HG02798 (cell line): Measurements from ENCODE around the gene MST1R.
"Not testable (repeated sequence)": the region's sequence is repeated elsewhere in the genome, so short reads cannot be mapped to it uniquely, and the experiment has no call there.

Experiments
- ATAC-seq: cut with Tn5 transposase; IDR thresholded peaks from one replicate; pipeline ENCODE4 v1.9.1; 2021; ENCODE audit warnings: mild to moderate bottlenecking; ENCODE audit not compliant: unreplicated experiment, poor library complexity

The MST1R gene

DNA sequence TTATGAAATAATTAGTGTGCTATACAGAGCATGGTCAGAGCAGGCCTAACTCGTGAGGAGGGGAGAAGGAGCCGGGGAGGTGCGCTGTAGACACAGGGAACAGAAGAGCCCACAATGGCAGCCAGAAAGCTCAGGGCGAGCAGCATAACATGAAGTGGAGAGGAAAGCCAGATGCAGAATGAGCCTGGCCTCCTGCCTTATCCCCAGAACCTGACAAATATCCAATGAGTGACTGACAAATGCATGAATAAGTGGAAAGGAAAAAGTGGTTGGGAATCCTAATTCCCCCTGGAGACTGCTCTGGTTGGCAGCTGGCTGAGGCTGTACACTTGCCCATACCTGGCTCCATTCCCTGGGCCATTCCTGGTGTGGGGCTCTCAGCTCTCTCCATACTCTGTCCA is 9.2 kb upstream of the MST1R start:
- ATAC-seq = no peak

DNA sequence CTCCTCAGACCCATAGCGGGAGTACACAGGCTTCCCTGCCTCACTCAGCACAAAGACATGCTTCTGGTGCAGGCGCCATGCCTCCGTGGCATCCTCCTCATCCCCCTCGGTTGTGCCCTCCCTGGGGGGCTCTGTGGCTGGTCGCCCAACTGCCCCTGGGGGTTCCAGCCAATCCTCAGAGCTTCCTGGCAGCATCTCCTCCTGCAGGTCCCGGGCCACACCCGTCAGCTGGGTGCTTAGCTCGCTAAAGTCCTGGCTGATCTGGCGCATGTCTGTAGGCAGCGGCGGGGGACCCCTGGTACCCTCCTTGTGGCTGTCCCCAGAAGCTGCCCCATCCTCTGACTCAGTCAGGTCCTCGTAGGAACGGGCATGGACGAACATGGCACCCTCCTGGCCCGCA is 7.9 kb upstream of the MST1R start:
- no peak for ATAC-seq

- ATAC-seq = no peak
Measured at GRCh38 chr3:49911124-49911420, 7.4 kb upstream of the MST1R start.

DNA sequence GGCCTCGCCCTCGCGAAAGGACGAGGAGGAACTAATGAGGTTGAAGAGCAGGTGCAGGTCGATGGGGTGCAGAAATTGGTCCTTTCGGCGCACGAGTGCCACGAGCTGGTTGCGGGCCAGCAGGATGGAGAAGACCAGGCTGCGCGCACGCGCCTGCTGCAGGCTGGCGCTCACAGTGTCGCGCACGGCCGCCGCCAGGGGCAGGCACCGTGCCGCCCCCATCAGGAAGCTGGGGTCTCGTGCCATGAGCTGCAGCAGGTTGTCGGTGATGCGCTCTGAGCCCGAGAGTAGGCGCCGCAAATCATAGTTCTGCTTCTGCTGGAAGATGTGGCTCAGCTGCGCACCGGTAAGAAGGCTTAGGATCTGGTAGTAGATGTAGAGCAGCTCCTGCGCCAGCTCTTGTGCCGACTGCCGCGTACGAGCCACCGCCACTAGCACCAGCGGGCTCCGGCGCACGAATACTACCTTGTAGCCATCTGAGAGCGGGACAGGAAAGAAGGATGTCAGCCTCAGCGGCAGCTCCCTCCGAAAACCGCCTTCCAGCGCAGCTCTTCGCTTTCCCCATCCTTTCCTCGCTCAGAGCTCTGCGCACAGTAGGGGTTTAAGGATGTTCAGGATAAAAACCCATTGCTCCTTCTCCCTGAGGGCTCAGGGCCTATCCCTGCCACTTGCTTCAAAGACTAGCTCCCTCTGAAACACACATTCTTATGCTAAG is 6.9 kb upstream of the MST1R start:
- no peak for ATAC-seq

DNA sequence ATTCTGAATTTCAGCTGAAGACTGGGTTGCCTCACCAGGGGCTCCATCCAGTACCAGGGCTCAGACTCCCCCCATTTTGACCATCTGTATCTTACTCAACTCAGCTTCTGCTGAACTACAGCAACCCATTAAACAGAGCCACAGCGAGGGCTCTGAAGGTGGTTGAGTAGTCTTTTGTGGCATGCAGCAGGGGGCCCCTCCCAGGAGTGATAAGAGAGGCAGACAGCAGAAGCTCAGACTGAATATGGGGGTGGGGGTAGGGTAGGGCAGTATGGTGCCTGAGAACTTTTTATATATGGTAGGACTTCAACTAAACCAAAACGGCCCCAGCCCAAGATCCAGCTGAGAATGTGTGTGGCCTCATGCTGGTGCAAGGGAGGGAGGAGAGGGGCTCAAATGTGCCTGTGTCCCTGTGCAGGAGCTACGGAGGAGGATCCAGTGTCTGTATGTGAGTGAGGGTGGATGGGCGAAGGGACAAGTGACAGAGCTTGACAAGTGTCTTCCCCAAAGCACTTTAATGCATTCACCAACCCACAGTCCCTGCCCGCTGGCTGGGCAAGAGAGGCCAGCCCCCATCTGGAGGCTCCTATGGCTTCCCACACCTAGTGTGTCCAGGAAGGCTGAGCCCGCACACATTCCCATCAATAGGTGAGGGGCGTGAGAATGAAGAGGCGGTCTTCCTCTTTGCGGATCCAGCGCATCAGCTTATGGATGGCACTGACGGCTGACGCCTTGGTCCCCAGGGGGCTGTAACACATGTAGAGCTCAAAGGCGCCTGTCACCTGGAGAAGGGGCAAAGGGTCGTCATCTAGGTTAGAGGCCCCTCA is 4.9 kb upstream of the MST1R start:
- ATAC-seq = no peak

- ATAC-seq = no peak
Measured at GRCh38 chr3:49906073-49906743, 2.5 kb upstream of the MST1R start.

- not testable (repeated sequence) for ATAC-seq
Measured at GRCh38 chr3:49904448-49904847, 775 bp upstream of the MST1R start.

- no peak for ATAC-seq
Measured at GRCh38 chr3:49902511-49903345, 945 bp downstream of the MST1R start.

DNA sequence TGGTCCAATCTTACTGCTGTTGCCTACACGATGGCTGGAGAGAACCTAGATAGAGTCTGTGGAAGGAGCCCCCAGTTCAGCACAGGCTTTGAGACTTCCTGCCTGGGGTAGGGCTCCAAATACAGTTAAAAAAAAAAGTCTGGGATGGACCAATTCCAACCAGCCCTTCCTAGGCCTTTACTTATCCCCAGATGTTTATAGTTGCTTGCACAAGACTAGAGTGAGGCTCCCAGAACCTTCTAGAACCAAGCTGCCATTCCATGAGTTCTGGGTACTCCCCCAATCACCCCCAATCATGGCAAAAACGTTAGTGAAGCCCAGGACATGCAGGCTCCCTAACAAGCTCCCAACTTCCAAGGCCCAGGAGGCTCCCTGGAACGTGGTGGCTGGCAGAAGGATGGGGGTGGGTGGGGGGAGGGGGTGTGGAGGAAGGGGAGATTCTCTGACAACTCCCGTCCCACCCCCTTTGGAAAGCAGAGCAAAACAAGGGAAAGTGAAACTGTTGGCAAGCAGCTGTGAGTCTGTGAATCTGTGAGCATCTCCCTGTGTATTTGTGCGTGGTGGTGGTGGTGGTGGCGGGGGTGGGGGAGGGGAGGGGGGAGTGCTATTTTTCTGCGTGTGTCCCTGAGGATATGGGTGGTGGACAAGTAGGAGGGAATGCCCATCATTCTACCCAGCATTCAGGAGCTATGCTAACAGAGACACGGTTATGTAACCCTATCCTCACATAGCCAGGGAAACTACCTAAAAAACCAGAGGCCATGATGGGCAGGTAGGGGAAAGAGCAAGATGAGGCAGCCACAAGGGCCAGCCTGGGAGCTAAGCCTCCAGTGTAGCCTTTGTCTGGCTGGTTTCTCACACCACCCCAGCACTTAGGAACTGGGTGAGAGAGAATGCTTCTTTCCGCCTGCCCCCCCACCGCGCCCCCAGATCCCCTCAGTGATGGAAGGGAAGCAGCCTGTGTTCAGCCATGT is 2.0 kb downstream of the MST1R start:
- no peak for ATAC-seq

DNA sequence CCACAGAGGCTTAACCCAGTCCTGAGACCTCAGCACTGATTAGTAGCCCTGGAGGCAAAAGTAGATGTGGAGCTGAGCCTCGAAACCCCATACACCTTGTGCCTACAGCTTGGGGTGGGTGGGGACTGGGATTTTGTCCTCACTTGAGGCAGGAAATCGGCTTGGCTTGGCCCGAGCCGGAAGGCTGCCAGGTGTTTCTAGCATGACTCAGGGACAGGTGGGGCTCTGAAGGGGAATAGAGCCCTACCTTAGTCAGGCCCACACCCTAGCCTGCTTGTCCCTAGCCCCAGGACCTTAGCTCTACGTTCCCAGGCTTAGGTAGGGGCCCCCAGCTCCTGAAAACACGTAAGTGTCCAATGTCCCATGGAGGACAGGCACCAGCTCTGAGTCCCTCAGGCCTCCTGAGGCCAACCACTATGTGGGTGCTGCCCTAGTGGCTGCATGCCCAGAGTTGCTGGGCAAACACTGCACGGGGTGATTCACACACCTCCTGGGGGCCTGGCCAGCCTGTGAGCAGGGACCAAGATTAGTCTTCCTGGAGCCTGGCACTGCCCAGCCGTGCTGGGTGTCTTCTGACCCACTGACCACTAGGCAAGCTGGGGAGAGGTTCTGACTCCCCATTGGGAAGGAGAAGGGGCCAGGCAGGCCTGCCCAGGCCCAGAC is 3.1 kb downstream of the MST1R start:
- no peak for ATAC-seq

GRCh38 chr3:49899815-49900214 is 3.9 kb downstream of the MST1R start:
- no peak for ATAC-seq

GRCh38 chr3:49898991-49899390 is 4.7 kb downstream of the MST1R start:
- no peak for ATAC-seq

GRCh38 chr3:49896345-49896744 is 7.3 kb downstream of the MST1R start:
- ATAC-seq = no peak

DNA sequence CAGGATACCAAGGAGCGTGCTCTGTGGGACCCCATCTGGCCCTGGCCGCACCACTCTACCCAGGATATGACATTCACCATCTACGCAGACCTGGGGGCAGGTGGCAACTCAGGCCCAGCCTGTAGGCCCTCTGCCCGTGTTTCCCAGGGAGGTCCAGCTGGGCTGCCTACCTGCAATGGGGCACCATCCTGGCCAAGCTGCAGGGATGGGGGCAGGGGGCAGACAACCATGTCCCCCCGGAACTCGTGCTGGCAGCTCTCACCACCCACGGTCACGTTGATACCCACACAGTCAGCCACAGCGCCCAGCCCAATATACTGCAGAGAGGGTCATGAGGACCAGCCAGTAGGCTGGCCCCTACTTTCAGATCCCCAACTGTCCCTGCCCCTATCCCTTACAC is 7.9 kb downstream of the MST1R start:
- no peak for ATAC-seq

- no peak for ATAC-seq
Measured at GRCh38 chr3:49889296-49889695, 14.4 kb downstream of the MST1R start.

DNA sequence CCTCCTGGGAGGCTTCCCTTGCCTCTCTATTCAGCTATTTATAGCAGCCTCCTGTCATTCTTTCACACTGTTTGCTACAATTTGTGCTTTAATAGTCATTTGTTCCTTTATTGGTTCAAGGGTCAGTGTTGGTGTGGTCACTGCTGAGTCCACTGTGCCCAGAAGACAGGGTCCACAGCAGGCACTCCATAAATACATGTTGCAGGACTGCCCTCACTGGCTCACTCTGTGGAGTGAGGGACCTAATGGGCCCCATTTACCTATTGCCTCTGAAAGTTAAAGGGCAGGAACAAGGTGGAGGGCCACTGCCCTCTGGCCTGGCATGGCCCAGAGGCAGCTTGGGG is 16.8 kb downstream of the MST1R start:
- ATAC-seq = no peak

DNA sequence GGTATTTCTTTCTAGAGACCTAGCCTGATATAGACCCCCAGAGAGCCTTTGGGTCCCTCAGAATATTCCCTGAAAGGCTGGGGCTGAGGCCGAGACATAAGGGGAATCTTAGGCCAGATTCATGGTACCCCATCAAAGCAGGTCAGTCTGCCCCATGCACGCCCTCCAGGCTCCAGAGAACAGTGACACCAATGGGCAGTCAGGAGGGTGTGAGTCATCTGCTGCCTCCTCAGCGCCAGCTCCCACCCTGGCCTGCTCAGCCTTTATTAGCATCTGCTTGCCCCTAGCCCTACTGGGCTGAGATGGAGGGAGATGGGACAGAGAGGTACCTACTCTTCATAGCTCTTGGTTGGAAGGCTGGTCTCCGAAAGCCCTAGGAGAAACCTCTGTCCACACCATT is 19.7 kb downstream of the MST1R start:
- no peak for ATAC-seq

- ATAC-seq = no peak
Measured at GRCh38 chr3:49882166-49882565, 21.5 kb downstream of the MST1R start.
